Measurements from ENCODE around the gene RAB3IL1.
"Not testable (repeated sequence)": the region's sequence is repeated elsewhere in the genome, so short reads cannot be mapped to it uniquely, and the experiment has no call there.

The RAB3IL1 gene, protein sequence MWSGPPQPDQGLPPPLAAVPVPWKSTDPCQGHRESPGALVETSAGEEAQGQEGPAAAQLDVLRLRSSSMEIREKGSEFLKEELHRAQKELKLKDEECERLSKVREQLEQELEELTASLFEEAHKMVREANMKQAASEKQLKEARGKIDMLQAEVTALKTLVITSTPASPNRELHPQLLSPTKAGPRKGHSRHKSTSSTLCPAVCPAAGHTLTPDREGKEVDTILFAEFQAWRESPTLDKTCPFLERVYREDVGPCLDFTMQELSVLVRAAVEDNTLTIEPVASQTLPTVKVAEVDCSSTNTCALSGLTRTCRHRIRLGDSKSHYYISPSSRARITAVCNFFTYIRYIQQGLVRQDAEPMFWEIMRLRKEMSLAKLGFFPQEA

DNA sequence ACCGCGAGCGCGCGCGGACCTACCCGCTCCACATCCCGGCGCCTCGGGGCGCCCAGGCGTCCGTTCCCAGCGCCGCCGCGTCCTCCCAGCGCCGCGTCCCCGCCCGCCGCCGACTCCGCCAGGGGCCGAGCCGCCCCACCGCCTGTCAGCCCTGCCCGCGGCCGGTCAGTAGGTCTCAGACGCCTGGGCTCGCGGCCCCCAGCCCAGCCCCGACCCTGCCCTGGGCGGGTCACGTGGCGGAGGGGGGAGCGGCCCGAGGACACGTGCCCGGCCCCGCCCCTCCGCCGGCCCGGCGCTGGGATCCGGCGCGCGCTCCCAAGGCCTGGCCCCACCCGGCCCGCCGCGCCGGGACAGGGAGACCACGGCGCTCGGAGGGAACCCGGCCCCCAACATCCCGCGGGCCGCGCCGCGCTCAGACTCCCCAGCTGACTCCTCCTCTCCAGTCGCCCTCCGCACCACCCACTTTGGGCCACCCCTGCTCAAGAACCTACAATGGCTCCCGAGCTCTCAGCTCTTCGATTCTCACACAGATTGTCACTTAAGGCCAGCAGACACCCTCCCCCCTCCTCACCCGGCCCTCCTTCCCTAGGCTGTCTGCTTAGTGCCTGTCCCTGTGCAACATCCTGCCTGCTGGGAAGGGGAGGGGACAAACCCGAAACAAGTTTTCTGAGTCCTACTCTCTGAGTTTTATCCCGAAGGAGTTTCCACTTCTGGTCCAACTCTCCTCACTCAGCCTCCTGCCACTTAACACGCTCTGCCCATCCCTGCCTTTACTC, at the start of gene RAB3IL1:
Gene RAB3IL1, minus strand, starts transcription at position 233 of the 776 bp plus-strand sequence. Its CDS starts 199 bp downstream, at position 34.
- no peak for DNase-seq (ENCODE audit: low read depth)

DNA sequence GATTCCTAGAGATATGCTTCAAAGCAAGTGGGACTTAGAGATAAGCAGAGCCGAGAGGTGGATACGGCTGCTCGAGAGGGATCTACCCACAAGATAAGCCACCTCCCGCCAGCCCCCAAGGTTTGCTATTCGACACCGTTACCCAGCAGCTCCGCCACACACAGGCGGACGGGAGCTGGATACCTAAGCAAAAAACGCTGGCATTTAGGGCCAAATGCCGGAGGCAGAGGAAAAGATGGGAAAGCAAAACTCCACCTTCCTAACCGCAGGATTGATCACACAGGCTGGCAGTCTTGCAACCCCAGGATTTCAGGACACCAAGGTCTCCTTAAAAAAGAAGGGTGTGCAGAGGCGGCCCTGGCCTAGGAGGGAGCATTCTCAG, 49.4 kb upstream of the RAB3IL1 start:
- no peak for DNase-seq (ENCODE audit: low read depth)

DNA sequence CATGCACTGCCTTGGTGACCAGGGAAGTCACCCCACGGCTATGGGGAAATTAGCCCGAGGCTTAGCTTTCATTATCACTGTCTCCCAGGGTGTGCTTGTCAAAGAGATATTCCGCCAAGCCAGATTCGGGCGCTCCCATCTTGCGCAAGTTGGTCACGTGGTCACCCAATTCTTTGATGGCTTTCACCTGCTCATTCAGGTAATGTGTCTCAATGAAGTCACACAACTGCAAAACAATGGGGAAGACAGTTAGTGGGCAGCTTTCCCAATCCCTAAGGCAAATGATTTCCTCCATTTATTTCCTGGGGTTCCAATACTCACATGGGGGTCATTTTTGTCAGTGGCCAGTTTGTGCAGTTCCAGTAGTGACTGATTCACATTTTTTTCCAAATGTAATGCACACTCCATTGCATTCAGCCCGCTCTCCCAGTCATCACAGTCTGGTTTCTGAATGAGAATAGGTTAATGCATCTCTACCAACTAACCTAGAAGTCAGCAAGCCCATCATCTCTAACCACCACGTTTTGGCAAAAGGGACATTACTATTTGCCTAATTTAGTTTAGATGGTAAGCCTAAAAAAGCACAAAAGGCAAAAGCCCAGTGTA, 47.4 kb upstream of the RAB3IL1 start:
- not testable (repeated sequence) for DNase-seq (ENCODE audit: low read depth)

DNA sequence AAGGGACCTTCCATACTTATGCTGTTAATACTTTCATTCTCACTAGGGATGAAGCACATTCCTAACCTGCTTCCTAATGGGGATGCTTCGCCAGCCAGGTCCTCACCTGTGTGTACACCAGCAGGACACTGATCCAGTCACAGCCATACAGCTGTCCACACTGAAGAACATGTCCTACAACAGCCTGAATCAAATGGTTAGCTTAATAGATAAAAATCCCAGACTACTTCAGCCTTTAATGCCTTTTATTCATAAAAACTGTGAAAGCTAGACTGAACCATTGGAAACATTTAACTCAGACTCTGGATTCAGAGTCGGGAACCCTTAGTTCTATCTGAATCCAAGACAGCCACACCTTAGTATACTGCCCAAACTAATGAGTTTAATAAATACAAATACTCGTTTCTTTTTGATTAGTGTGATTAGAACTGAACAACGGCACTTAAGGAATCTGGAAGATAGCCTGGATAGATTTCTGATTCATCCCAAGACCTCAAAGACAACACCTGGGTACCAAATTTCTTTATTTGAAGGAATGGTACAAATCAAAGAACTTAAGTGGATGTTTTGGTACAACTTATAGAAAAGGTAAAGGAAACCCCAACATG, 46.8 kb upstream of the RAB3IL1 start:
- no peak for DNase-seq (ENCODE audit: low read depth)

DNA sequence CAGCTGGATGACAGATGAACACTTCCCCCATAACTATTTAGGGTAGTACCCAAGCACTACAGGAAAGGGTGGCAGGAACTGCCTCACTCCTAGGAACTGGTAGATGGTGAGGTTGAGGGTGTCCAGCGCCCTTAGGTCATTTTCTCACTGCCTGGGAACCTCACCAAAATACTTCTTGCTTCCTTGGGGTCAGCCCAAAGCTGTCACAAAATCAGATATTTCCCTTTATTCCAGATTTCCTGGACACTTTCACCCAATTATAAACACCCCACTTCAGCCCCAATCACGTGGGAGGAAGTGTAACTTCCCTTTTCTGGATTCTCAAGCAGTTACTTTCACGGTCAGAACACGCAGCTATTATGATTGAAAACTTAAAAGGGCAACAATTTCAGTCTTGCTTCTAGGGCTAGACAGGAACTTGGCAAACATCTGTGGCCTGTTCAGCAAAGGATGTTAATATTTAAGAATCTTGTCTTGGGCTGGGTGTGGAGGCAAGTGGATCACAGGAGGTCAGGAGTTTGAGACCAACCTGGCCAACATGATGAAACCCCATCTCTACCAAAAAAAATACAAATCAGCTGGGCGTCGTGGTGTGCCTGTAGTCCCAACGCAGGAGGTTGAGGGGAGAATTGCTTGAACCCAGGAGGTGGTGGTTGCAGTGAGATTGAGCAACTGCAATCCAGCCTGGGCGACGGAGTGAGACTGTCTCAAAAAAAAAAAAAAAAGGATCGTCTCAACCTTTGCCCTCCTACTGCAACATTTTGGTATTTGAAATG, 46.1 kb upstream of the RAB3IL1 start:
- DNase-seq (ENCODE audit: low read depth), result no peak

DNA sequence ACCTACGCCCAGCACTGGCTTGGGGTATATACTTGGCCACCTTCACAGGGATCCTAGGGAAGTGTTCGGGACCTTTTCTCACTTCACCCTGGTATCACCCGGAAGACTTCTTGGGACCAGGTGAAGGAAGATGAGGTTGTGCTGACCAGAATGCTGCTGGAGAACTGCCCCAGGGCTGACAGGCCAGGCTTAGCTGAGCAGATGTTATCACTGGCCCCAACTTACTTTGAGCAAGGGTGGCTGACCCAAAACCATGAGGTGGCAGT, 45.6 kb upstream of the RAB3IL1 start:
- no peak for DNase-seq (ENCODE audit: low read depth)

DNA sequence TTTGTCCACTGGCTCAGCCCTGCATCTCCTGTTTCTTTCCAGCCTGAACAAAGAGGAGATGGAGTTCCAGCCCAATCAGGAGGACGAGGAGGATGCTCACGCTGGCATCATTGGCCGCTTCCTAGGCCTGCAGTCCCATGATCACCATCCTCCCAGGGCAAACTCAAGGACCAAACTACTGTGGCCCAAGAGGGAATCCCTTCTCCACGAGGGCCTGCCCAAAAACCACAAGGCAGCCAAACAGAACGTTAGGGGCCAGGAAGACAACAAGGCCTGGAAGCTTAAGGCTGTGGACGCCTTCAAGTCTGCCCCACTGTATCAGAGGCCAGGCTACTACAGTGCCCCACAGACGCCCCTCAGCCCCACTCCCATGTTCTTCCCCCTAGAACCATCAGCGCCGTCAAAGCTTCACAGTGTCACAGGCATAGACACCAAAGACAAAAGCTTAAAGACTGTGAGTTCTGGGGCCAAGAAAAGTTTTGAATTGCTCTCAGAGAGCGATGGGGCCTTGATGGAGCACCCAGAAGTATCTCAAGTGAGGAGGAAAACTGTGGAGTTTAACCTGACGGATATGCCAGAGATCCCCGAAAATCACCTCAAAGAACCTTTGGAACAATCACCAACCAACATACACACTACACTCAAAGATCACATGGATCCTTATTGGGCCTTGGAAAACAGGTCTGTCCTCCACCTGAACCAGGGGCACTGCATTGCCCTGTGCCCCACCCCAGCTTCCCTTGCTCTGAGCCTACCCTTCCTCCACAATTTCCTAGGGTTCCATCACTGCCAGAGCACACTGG, 45.0 kb upstream of the RAB3IL1 start:
- no peak for DNase-seq (ENCODE audit: low read depth)

DNA sequence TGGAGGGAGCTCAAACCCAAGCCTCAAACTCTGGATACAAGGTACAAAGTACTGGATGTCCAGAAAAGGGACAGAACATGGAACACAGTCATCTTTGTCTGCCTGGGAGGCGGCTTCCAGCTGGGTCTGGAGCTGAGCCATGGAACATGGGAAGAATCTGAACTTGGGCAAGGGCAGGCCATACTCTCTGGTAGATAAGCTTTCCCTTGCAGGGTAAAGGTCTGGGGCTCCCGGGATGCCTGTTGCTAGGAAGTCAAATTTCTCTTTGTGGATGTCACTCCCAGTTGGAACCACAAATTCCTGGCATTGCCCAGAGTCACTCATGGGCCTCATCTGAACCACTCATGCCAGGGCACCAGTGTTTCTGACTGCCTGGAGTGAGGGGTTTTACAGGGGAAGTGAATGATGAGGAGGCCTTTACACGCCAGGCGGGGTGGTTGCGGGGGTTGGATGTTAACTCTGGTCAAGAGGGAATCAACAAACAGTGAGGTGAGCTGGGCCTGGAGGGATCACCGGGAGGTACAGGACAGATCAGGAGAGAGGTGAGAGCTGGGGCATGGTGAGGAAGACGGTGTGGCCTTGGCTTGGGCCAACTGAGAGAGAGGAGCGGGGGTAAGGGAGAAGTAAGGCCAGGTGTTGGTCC, 44.3 kb upstream of the RAB3IL1 start:
- no peak for DNase-seq (ENCODE audit: low read depth)

DNA sequence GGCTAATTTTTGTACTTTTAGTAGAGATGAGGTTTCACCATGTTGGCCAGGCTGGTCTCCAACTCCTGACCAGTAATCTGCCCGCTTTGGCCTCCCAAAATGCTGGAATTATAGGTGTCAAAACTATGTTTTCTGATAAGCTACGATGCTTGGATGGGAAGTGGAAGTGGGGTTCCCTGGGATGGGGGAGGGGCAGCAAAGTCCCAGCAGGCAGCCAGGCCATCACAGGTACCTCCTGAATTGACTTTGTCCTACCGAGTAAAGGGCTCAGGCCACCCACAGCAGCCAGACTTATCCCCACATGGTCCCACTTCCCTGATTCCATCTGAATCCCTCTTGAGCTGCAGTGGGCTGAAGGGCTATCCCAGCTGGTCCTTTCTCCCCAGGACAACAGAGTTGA, 43.2 kb upstream of the RAB3IL1 start:
- DNase-seq (ENCODE audit: low read depth), result no peak

DNA sequence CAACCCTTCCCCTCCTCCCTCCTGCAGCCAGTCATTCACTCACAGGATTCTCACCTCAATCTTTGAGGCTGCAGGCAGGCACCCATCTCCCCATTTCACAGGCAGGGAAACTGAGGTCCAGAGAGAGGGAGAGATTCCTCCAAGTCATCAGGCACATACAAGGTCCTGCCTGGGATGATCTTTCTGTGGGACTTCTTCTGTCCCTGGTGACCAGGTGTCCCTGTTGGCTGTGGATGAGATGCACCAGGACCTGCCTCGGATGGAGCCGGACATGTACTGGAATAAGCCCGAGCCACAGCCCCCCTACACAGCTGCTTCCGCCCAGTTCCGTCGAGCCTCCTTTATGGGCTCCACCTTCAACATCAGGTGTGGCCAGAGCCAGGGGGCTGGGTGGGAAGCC, 42.3 kb upstream of the RAB3IL1 start:
- DNase-seq (ENCODE audit: low read depth), result no peak

DNA sequence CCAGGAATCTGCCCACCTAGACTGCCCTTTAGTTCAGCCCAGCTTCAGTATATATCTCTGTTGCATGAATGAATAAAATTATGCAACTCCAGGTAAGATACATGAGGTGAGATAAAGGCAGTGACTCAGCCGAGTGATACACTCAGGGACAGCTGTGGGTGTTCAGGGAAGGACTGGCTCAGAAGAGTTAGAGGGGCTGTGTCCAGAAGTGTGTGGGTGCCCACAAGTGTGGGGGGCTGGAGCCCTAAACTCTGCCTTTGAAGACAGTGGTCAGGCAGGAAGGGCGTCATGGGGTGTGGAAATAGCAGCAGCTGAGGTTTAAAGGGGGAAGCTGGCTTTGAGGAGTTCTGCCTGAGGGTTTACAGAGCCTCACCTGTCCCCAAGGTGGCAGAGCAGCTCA, 41.7 kb upstream of the RAB3IL1 start:
- no peak for DNase-seq (ENCODE audit: low read depth)

DNA sequence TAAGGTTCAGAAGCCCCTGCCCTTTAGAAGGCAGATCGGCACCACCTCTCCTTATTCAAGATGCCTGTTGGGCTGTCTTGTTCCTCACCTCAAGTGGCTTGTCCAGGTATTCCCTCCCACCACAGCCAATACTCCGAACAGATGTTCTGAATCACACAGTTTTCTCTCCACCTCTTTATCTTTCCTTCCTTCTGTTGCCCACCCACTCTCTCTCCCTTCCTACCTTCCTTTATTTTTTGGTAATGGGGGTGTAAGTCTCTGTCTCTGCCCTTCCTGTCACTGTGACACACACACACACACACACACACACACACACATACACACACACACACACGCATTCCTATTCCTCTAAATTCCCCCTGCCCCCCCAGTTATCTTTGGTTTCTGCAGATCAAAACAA, 41.2 kb upstream of the RAB3IL1 start:
- no peak for DNase-seq (ENCODE audit: low read depth)

DNA sequence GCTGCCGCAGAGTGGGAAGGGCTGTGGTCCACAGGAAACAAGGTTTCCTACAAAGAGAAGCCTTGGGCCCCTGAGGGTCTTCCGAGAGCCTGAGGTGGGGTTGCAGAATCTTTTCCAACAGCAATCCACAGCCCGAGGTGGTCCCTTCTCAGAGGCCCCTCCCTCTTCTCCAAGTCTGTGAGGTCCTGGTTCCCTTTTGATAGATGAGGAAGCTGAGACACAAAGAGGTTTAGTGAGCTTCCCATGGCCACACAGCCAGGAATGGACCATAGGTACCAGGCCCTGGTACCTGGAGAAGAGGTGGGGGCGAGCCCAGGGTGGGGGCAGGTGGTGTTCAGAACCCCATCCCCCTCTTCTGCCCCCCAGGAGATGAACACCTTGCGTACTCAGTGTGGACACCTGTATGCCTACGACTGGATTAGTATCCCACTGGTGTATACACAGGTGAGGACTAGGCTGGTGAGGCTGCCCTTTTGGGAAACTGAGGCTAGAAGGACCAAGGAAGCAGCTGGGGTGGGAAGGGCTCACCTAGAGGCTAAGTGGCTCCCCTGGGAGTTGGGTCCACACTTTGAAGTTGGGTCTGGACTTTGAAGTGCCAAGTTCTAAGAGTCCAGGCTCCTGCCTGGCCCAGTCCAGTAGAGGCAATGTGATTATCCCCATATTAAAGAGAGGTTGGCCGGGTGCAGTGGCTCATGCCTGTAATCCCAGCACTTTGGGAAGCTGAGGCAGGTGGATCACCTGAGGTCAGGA, 39.8 kb upstream of the RAB3IL1 start:
- no peak for DNase-seq (ENCODE audit: low read depth)

DNA sequence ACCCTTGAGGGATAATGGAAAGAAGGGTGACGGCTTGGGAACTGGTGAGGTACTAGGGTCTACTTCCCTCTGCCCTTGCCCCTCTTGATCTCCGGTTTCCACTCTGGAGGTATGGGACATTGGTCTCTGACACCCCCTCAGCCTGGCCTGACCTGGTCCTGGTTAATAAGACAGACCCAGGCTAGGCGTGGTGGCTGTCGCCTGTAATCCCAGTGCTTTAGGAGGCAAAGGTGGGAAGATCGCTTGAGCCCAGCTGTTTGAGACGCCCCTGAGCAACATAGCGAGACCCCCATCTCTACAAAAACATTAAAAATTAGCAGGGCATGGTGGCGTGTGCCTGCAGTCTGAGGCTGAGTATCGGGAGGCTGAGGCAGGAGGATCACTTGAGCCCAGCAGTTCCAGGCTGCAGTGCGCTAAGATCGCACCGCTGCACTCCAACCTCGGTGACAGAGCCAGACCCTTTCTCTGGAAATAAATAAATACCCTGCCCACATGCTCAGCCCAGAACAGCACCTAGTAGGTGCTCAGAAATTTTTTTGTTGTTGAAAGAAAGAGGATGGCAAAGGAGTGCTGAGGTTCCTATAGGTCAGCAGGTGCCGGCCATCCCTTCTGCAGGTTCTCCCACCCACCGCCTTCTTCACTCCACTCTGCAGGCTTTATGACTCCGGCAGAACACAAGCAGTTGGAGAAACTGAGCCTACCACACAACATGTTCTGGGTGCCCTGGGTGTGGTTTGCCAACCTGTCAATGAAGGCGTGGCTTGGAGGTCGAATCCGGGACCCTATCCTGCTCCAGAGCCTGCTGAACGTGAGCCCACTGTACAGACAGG, 39.0 kb upstream of the RAB3IL1 start:
- DNase-seq (ENCODE audit: low read depth), result no peak

DNA sequence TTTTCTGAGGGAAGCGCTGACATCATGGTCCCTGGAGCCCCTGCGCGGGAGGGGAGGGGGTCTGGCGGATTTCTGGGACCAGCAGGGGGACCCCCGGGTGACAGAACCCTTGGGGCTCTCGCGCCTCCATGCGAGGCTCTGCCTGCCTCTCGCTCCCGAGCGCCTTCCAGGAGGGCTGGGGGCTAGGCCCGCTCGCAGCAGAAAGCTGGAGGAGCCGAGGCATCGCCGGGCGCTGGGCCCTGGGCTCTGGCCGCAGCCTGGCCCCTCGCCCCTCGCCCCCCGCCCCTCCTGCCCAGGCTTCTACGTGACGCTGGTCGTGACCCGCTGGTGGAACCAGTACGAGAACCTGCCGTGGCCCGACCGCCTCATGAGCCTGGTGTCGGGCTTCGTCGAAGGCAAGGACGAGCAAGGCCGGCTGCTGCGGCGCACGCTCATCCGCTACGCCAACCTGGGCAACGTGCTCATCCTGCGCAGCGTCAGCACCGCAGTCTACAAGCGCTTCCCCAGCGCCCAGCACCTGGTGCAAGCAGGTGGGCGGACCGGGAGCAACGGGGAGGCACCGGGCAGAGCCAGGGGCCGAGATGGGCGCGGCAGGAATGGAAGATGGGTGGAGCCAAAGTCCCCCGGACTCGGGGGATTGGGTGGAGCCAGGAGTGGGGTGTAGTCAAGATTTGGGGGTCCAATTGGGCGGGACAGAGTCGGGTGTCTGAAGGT, 38.2 kb upstream of the RAB3IL1 start:
- DNase-seq (ENCODE audit: low read depth), result no peak

DNA sequence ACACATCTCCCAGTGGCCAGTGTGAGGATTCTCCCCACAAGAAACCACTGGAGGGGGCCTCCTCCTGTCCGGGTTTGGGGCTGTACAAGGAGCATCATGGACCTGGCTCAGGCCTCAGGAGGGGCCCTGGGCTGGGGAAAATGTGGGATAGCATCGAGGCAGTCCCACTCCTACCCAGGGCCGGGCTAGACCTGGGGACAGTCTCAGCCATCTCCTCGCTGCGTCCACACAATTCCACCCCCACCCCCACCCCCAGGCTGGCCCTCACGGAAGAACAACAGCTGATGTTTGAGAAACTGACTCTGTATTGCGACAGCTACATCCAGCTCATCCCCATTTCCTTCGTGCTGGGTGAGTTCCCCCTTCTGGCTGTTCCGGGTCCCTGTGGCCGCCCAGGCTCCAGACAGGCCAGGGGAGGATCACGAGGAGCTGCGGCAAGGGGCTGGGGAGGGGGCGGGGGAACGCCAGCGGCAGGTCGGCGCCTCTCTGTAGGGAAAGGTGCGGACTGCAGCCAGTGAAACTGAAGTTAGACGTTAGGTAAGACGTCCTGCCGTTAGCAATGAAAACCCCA, 37.6 kb upstream of the RAB3IL1 start:
- DNase-seq (ENCODE audit: low read depth), result no peak

DNA sequence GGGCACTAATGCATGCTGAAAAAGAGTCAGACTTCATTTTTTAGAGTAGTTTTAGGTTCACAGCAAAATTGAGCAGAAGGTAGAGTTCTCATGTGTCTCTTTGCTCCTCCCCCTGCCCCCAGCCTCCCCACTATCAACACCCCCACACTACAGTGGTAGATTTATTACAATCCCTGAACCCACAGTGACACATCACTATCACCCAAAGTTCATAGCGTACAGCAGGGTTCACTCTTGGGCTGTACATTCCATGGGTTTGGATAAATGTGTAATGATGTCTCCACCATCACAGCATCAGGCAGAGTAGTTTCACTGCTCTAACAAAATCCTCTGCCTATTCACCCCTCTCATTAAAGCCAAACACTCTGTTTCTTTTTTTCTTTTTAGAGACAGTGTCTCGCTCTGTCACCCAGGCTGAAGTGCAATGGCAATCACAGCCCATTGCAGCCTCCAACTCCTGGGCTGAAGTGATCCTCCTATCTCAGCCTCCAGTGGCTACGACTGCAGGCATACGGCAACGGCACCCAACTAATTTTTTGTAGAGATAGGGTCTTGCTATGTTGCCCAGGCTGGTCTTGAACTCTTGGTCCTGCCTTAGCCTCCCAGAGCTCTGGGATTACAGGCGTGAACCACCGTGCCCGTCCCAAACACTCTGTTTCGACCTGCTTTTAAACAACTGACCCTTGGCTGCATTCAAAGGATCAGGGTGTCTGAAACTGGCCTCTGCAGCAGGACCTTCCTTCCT, 36.9 kb upstream of the RAB3IL1 start:
- DNase-seq (ENCODE audit: low read depth), result no peak
